DOHH2 (cell line): ENCODE measurements around the gene ZIM2.

ENCODE experiments used
- H3F3A ChIP-seq: fragments of 200-600 bp; sonication (generic), shearing (Covaris generic); 2 replicates; pipeline ENCODE4 v1.6.0; 2016; ENCODE audit warnings: antibody characterized with exemption, mild to moderate bottlenecking; ENCODE audit not compliant: control insufficient read depth, insufficient read depth
- H3K27ac ChIP-seq: fragments of 200-600 bp; sonication (generic); 2 replicates; pipeline ENCODE4 v1.5.1; 2014; ENCODE audit warnings: low read depth, mild to moderate bottlenecking, low read length, moderate library complexity
- H3K27me3 ChIP-seq: fragments of 200-600 bp; sonication (generic); 2 replicates; pipeline ENCODE4 v1.6.1; 2014; ENCODE audit warnings: mild to moderate bottlenecking, low read length, mixed read lengths; ENCODE audit not compliant: control insufficient read depth
- H3K36me3 ChIP-seq: fragments of 200-600 bp; sonication (generic); 2 replicates; pipeline ENCODE4 v1.6.1; 2014; ENCODE audit warnings: mild to moderate bottlenecking, low read length, moderate library complexity, mixed read lengths; ENCODE audit not compliant: control insufficient read depth
- H3K4me1 ChIP-seq: fragments of 200-600 bp; sonication (generic); 2 replicates; pipeline ENCODE4 v1.6.1; 2014; ENCODE audit warnings: mild to moderate bottlenecking, low read length, mixed read lengths; ENCODE audit not compliant: control insufficient read depth
- H3K4me2 ChIP-seq: fragments of 200-600 bp; sonication (generic); 2 replicates; pipeline ENCODE4 v1.6.0; 2014; ENCODE audit warnings: mild to moderate bottlenecking, low read length, moderate library complexity
- H3K4me3 ChIP-seq: fragments of 200-600 bp; sonication (generic); 2 replicates; pipeline ENCODE4 v1.5.1; 2014; ENCODE audit warnings: mild to moderate bottlenecking, low read length, mixed read lengths
- H3K79me2 ChIP-seq: fragments of 200-600 bp; sonication (generic); 2 replicates; pipeline ENCODE4 v1.6.1; 2014; ENCODE audit warnings: mild to moderate bottlenecking, low read length, mixed read lengths; ENCODE audit not compliant: control insufficient read depth
- H3K9me2 ChIP-seq: fragments of 200-600 bp; sonication (generic); replicated peaks from 2 replicates; pipeline ENCODE4 v1.6.1; 2014; ENCODE audit warnings: mild to moderate bottlenecking, low read length, mixed read lengths; ENCODE audit not compliant: control insufficient read depth
- H3K9me3 ChIP-seq: fragments of 200-600 bp; sonication (generic); 2 replicates; pipeline ENCODE4 v1.6.1; 2014; ENCODE audit warnings: antibody characterized with exemption, low read length, mixed read lengths; ENCODE audit not compliant: control insufficient read depth, insufficient read depth
- H4K20me1 ChIP-seq: fragments of 200-600 bp; sonication (generic); 2 replicates; pipeline ENCODE4 v1.6.0; 2014; ENCODE audit warnings: low read depth, mild to moderate bottlenecking, antibody characterized with exemption, low read length, moderate library complexity; ENCODE audit not compliant: control insufficient read depth, insufficient read depth
- EZH2phosphoT487 ChIP-seq: fragments of 200-600 bp; sonication (generic); IDR thresholded peaks from 2 replicates; pipeline ENCODE4 v1.6.1; 2017; ENCODE audit warnings: borderline replicate concordance, mild to moderate bottlenecking, antibody characterized with exemption, low read length, moderate library complexity, mixed read lengths
- TF ChIP-seq, protein P1 (sequence below): fragments of 200-600 bp; sonication (generic); IDR thresholded peaks from one replicate; pipeline ENCODE4 v1.5.1; 2014; ENCODE audit warnings: antibody characterized with exemption, mild to moderate bottlenecking, low read depth, low read length; ENCODE audit not compliant: poor library complexity, severe bottlenecking

ZIM2 gene

DNA sequence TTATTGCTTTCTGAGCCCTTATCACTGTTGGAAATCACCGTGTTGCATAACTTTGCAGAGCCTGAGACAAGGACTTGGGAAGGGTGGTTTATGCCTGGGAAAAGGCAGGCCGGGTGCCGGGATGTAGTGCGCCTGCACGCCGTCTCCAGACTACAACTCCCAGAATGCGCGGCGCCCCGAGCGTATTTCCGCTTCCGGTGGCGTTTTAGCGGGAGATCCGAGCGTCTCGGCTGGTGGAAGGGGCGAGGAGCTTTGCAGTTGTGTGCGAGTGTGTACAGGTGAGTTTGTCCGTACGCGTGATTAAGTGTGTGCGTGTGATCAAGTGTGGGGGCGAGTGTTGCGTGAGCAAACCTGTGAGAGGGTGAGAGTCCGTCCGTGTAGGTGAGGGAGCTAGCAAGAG, 75.4 kb downstream of the ZIM2 start:
- no peak overlapping the region for H3K4me3 ChIP-seq
- no peak for TF ChIP-seq EZH2phosphoT487
- TF ChIP-seq, protein P1, sequence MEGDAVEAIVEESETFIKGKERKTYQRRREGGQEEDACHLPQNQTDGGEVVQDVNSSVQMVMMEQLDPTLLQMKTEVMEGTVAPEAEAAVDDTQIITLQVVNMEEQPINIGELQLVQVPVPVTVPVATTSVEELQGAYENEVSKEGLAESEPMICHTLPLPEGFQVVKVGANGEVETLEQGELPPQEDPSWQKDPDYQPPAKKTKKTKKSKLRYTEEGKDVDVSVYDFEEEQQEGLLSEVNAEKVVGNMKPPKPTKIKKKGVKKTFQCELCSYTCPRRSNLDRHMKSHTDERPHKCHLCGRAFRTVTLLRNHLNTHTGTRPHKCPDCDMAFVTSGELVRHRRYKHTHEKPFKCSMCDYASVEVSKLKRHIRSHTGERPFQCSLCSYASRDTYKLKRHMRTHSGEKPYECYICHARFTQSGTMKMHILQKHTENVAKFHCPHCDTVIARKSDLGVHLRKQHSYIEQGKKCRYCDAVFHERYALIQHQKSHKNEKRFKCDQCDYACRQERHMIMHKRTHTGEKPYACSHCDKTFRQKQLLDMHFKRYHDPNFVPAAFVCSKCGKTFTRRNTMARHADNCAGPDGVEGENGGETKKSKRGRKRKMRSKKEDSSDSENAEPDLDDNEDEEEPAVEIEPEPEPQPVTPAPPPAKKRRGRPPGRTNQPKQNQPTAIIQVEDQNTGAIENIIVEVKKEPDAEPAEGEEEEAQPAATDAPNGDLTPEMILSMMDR = no peak
- no peaks in the 10 kb centered on the region for H4K20me1 ChIP-seq
- H3K79me2 ChIP-seq = no peaks in the 10 kb centered on the region
- no peaks in the 10 kb centered on the region for H3K36me3 ChIP-seq
- H3K4me1 ChIP-seq = no peaks in the 10 kb centered on the region
- no peak overlapping the region for H3K4me2 ChIP-seq
- no peak overlapping the region for H3K27ac ChIP-seq
- H3K27me3 ChIP-seq = no peaks in the 10 kb centered on the region
- peaks cover 23% of the 10 kb centered on the region; the same call in 1 of the 2 replicates for H3K9me3 ChIP-seq
- H3F3A ChIP-seq = no peaks in the 10 kb centered on the region
- H3K9me2 ChIP-seq = no peaks in the 10 kb centered on the region

DNA sequence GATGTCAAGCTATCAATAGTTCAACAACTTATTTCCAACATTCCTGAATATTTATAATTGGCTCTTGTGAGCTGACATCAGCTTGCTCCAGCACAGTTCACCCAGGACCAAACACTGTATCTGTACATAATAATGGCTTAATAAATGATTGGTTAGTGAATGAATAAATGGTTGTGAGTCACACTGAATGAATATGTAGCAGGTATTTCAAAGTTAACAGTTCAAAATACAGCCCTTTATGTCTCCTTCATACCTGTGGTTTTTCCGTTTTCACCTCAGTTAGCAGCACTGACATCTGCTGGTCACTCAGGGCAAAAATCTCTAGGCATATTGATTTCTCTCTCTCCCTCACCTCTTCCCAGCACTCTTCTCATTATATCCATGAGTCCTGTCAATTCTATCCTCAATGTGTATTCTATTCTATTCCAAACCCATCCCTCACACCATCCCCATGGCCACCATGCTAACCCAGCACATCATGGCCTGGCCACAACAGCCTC, 76.3 kb downstream of the ZIM2 start:
- H3K79me2 ChIP-seq = no peaks in the 10 kb centered on the region
- H3K27me3 ChIP-seq = no peaks in the 10 kb centered on the region
- H4K20me1 ChIP-seq = no peaks in the 10 kb centered on the region
- H3K9me3 ChIP-seq = peaks cover 25% of the 10 kb centered on the region; the same call in 1 of the 2 replicates
- H3K4me2 ChIP-seq = no peak overlapping the region
- H3K4me1 ChIP-seq = no peaks in the 10 kb centered on the region
- H3K9me2 ChIP-seq = no peaks in the 10 kb centered on the region
- H3K36me3 ChIP-seq = no peaks in the 10 kb centered on the region
- TF ChIP-seq, protein P1 = no peak
- no peak for TF ChIP-seq EZH2phosphoT487
- no peak overlapping the region for H3K27ac ChIP-seq
- H3K4me3 ChIP-seq = no peak overlapping the region
- H3F3A ChIP-seq = no peaks in the 10 kb centered on the region

DNA sequence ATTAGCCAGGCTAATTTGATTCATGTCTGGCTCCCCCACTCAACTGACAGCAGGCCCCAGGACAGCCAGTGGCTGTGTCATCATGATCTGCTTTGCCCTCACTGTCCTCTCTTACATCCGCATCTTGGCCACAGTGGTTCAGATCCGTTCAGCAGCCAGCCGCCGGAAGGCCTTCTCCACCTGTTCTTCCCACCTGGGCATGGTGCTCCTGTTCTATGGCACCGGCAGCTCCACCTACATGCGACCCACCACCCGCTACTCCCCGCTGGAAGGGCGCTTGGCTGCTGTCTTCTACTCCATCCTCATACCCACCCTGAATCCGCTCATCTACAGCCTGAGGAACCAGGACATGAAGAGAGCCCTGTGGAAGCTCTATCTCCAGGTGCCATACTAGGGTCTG, 79.7 kb downstream of the ZIM2 start:
- H3K4me3 ChIP-seq = no peak overlapping the region
- peaks cover 15% of the 10 kb centered on the region; the same call in 1 of the 2 replicates for H3K9me3 ChIP-seq
- no peaks in the 10 kb centered on the region for H3K36me3 ChIP-seq
- no peaks in the 10 kb centered on the region for H3K4me1 ChIP-seq
- no peak overlapping the region for H3K27ac ChIP-seq
- no peak for TF ChIP-seq EZH2phosphoT487
- TF ChIP-seq, protein P1 = no peak
- no peaks in the 10 kb centered on the region for H3K79me2 ChIP-seq
- no peaks in the 10 kb centered on the region for H4K20me1 ChIP-seq
- H3F3A ChIP-seq = no peaks in the 10 kb centered on the region
- no peak overlapping the region for H3K4me2 ChIP-seq
- no peaks in the 10 kb centered on the region for H3K9me2 ChIP-seq
- H3K27me3 ChIP-seq = no peaks in the 10 kb centered on the region

DNA sequence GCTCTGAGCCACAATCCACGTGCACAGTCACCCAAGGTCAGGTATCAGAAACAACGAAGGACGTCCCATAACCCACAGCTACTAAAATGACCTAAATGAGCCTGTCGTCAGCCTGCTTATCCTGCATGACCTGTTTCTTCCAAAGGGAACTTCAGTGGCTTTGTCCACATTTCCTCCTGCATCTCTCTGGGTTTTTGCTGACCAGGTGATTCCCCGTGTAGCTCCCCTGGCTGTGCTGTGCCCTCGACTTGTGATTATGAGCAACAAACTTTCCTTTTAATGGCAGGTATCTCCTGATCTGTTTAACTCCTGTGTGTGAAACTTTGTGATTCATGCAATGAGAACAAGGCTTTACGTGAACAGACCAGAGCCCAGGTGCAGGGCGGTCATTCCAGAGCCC, 81.0 kb downstream of the ZIM2 start:
- Histone ChIP-seq H3K4me1 (no peaks in the 10 kb centered on the region), H3K9me2 (no peaks in the 10 kb centered on the region), H3K4me3 (no peak overlapping the region), H3K36me3 (no peaks in the 10 kb centered on the region), H3F3A (no peaks in the 10 kb centered on the region), H3K79me2 (no peaks in the 10 kb centered on the region), H3K4me2 (no peak overlapping the region), H3K27me3 (no peaks in the 10 kb centered on the region), H3K27ac (no peak overlapping the region), H4K20me1 (no peaks in the 10 kb centered on the region), H3K9me3 (peaks cover 7% of the 10 kb centered on the region; the same call in 1 of the 2 replicates)
- no peak for TF ChIP-seq EZH2phosphoT487
- TF ChIP-seq, protein P1 = no peak
